Measurements from ENCODE around the gene AIFM2.

DNA sequence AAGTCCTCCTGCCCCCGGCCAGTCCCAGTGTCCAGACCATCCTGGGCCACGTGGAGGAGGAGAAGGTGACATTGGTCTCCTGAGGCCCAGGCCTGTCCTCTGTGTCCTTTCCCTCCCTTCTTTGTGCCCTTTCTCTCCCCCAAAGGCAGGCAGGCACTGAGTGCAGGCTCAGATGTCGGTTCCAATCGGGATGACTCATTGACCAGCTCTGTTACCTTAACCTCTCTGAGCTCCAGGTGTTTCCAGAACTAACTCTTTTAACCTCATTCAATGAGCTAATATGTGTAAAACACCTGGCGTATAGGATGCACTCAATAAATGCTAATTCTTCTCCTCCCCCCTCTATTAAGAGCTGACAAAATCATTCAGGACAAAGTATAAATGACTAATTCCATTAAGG, 54.3 kb downstream of the AIFM2 start:
- TF ChIP-seq, protein P1, sequence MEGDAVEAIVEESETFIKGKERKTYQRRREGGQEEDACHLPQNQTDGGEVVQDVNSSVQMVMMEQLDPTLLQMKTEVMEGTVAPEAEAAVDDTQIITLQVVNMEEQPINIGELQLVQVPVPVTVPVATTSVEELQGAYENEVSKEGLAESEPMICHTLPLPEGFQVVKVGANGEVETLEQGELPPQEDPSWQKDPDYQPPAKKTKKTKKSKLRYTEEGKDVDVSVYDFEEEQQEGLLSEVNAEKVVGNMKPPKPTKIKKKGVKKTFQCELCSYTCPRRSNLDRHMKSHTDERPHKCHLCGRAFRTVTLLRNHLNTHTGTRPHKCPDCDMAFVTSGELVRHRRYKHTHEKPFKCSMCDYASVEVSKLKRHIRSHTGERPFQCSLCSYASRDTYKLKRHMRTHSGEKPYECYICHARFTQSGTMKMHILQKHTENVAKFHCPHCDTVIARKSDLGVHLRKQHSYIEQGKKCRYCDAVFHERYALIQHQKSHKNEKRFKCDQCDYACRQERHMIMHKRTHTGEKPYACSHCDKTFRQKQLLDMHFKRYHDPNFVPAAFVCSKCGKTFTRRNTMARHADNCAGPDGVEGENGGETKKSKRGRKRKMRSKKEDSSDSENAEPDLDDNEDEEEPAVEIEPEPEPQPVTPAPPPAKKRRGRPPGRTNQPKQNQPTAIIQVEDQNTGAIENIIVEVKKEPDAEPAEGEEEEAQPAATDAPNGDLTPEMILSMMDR (IDR thresholded peaks at IDR 0.05), result no peak
- TF ChIP-seq POLR2AphosphoS5 (IDR thresholded peaks at IDR 0.05) (no peak), EP300 (IDR thresholded peaks at IDR 0.05) (no peak)
